Heart left ventricle (tissue), 13 donors: ENCODE measurements around the gene CTCF.

ENCODE experiments used
- CTCF ChIP-seq, 12 donors: fragments of 200-600 bp; sonication (generic) in 4 of 12; IDR thresholded peaks; one replicate each; pipeline versions ENCODE4 v1.5.0 to v1.8.0; 2018 to 2022; ENCODE audit warnings: antibody characterized with exemption in 12 of 12, mild to moderate bottlenecking in 5 of 12
- POLR2A ChIP-seq, 2 donors: fragments of 450-650 bp; IDR thresholded peaks; one replicate each; pipeline ENCODE4 v1.6.1; 2017; ENCODE audit warnings: antibody characterized with exemption in 2 of 2, mild to moderate bottlenecking in 2 of 2, moderate library complexity in 2 of 2
- donor health status: ischemic (EF 13 %, LVEDD 7.1; RV severe dilation, severe dysfunction).
- donor health status: DM: no; HTN: yes; CAD: no.
- donor health status: DM: no; HTN: no; CAD: no.
- donor health status: ischemic (EF 25% LVEDD 6.9; RV normal size, moderate dysfunction).
- donor health status: ischemic (EF 25% LVEDD 5.7; RV mildly dilated, moderate dysfunction).
- donor health status: ischemic (EF 35%, LVEDD 5.7; RV mildly dilated, moderate dysfunction).
- donor health status: nonischemic (EF 11% LVEDD 7.7; RV severe dilation, severe dysfunction).
- donor health status: DM: yes; HTN: yes; CAD: no.
- donor health status: PGD.
- donor health status: ischemic (EF 29% LVEDD 5.4; RV normal size, mild dysfunction).
- donor health status: nonischemic (EF 23%, LVEDD 6.1; RV moderate dilation, normal function).

- TF ChIP-seq CTCF (IDR thresholded peaks at IDR 0.05) (no peak), POLR2A (IDR thresholded peaks at IDR 0.05) (no peak)
Measured at GRCh38 chr16:67675579-67675935, 113.2 kb downstream of the CTCF start.
